HEK293T (cell line): ENCODE results near the gene CD40.

Experiments
- ARNT ChIP-seq: fragments of 450-650 bp; IDR thresholded peaks from 2 replicates; pipeline ENCODE4 v1.6.1; 2017; ENCODE audit warnings: mild to moderate bottlenecking
- BHLHE40 ChIP-seq: fragments of 450-650 bp; IDR thresholded peaks from 2 replicates; pipeline ENCODE4 v1.6.1; 2016; ENCODE audit warnings: mild to moderate bottlenecking, moderate library complexity, borderline replicate concordance
- ELF4 ChIP-seq: fragments of 450-650 bp; IDR thresholded peaks from 2 replicates; pipeline ENCODE4 v1.6.1; 2017; ENCODE audit warnings: antibody characterized with exemption
- FOXK2 ChIP-seq: fragments of 450-650 bp; IDR thresholded peaks from 2 replicates; pipeline ENCODE4 v1.6.1; 2016; ENCODE audit warnings: mild to moderate bottlenecking
- FOXM1 ChIP-seq: fragments of 450-650 bp; IDR thresholded peaks from 2 replicates; pipeline ENCODE4 v1.6.1; 2017; ENCODE audit warnings: mild to moderate bottlenecking, borderline replicate concordance
- HDGF ChIP-seq: fragments of 450-650 bp; IDR thresholded peaks from 2 replicates; pipeline ENCODE4 v1.6.1; 2017; ENCODE audit warnings: antibody characterized with exemption, borderline replicate concordance
- LEF1 ChIP-seq: fragments of 450-650 bp; IDR thresholded peaks from 2 replicates; pipeline ENCODE4 v1.6.1; 2017; ENCODE audit warnings: mild to moderate bottlenecking, borderline replicate concordance
- PKNOX1 ChIP-seq: fragments of 450-650 bp; IDR thresholded peaks from 2 replicates; pipeline ENCODE4 v1.6.1; 2016
- SP1 ChIP-seq: fragments of 450-650 bp; IDR thresholded peaks from 2 replicates; pipeline ENCODE4 v1.6.1; 2017
- SUZ12 ChIP-seq: fragments of 450-650 bp; IDR thresholded peaks from 2 replicates; pipeline ENCODE4 v1.6.1; 2016; ENCODE audit warnings: mild to moderate bottlenecking
- TARDBP ChIP-seq: fragments of 450-650 bp; IDR thresholded peaks from 2 replicates; pipeline ENCODE4 v1.6.1; 2016
- ZNF384 ChIP-seq: fragments of 450-650 bp; IDR thresholded peaks from 2 replicates; pipeline ENCODE4 v1.6.1; 2016

GRCh38 chr20:46093531-46093930 is 24.6 kb upstream of the CD40 start:
- TF ChIP-seq BHLHE40 = no peak
- TF ChIP-seq TARDBP = no peak
- no peak for TF ChIP-seq ELF4
- no peak for TF ChIP-seq PKNOX1
- TF ChIP-seq ZNF384 = no peak
- no peak for TF ChIP-seq FOXM1
- TF ChIP-seq SP1 = no peak
- no peak for TF ChIP-seq SUZ12
- no peak for TF ChIP-seq HDGF
- no peak for TF ChIP-seq FOXK2
- no peak for TF ChIP-seq ARNT
- no peak for TF ChIP-seq LEF1
